Peyer's patch (tissue), 4 donors: ENCODE measurements around the gene CCDC201. TPM values are rescaled to one million over a fixed set of nuclear protein-coding genes. Genes with fewer than 3 reads are reported as not detected.

Experiments used
- DNase-seq, 3 donors: peaks; one replicate each; pipeline ENCODE4 v3.0.0-alpha.2; 2017 to 2019
- H3K27ac ChIP-seq, 4 donors: fragments of 200-600 bp; sonication (generic); one replicate each; pipeline ENCODE4 v1.5.1; 2016 to 2019
- H3K27me3 ChIP-seq, 2 donors: fragments of 200-600 bp; sonication (generic); one replicate each; pipeline ENCODE4 v1.5.1; 2019
- H3K36me3 ChIP-seq, 3 donors: fragments of 200-600 bp; sonication (generic); one replicate each; pipeline ENCODE4 v1.5.1; 2016 to 2019
- H3K4me1 ChIP-seq, 4 donors: fragments of 200-600 bp; sonication (generic); one replicate each; pipeline ENCODE4 v1.5.1; 2016 to 2019
- H3K4me3 ChIP-seq, 4 donors: fragments of 200-600 bp; sonication (generic); 1 replicate in 3 of 4; 2 replicates in 1 of 4; pipeline ENCODE4 v1.5.1; 2016 to 2019; ENCODE audit warnings: mild to moderate bottlenecking in 1 of 4
- H3K9me3 ChIP-seq, 4 donors: fragments of 200-600 bp; sonication (generic); one replicate each; pipeline ENCODE4 v1.5.1; 2016 to 2019; ENCODE audit warnings: mild to moderate bottlenecking in 1 of 4
- POLR2A ChIP-seq, 2 donors: fragments of 450-650 bp; IDR thresholded peaks; one replicate each; pipeline ENCODE4 v1.5.1; 2017; ENCODE audit warnings: antibody characterized with exemption in 2 of 2, mild to moderate bottlenecking in 2 of 2, moderate library complexity in 2 of 2
- total RNA-seq, 4 donors: library from RNA; depleted of rRNA; stranded (reverse); fragments of >200 nt; gene quantifications; one replicate each; pipeline ENCODE4 v1.1.0, GENCODE V29; 2016
- TF ChIP-seq, protein P1 (sequence below), 6 experiments: fragments of 450-650 bp in 4 of 6; fragments of 200-600 bp in 2 of 6; sonication (generic) in 1 of 6; IDR thresholded peaks; one replicate each; pipeline ENCODE4 v1.5.1; 2017 to 2019; ENCODE audit warnings: antibody characterized with exemption in 6 of 6, mild to moderate bottlenecking in 3 of 6, moderate library complexity in 1 of 6

Gene CCDC201
- total RNA-seq, 4 donors from 2014 or later = not detected

- Histone ChIP-seq H3K27me3 (no peaks in the 10 kb centered on the region), H3K9me3 (peaks cover 0 to 6% (median 3%) of the 10 kb centered on the region in 4 donors), H3K27ac (no peak overlapping the region), H3K4me3 (no peak overlapping the region), H3K36me3 (no peaks in the 10 kb centered on the region), H3K4me1 (no peaks in the 10 kb centered on the region)
- DNase-seq = no peak
- TF ChIP-seq, protein P1, sequence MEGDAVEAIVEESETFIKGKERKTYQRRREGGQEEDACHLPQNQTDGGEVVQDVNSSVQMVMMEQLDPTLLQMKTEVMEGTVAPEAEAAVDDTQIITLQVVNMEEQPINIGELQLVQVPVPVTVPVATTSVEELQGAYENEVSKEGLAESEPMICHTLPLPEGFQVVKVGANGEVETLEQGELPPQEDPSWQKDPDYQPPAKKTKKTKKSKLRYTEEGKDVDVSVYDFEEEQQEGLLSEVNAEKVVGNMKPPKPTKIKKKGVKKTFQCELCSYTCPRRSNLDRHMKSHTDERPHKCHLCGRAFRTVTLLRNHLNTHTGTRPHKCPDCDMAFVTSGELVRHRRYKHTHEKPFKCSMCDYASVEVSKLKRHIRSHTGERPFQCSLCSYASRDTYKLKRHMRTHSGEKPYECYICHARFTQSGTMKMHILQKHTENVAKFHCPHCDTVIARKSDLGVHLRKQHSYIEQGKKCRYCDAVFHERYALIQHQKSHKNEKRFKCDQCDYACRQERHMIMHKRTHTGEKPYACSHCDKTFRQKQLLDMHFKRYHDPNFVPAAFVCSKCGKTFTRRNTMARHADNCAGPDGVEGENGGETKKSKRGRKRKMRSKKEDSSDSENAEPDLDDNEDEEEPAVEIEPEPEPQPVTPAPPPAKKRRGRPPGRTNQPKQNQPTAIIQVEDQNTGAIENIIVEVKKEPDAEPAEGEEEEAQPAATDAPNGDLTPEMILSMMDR (IDR thresholded peaks at IDR 0.05) = no peak
- TF ChIP-seq POLR2A (IDR thresholded peaks at IDR 0.05) = no peak
Observed at GRCh38 chr7:45880433-45880860, 7.6 kb upstream of the CCDC201 start.

- DNase-seq = no peak
Observed at GRCh38 chr7:45878457-45879144, 5.7 kb upstream of the CCDC201 start.

GRCh38 chr7:45876519-45876918 lies 3.6 kb upstream of the CCDC201 start:
- H3K27me3 ChIP-seq = no peaks in the 10 kb centered on the region
- no peak overlapping the region for H3K27ac ChIP-seq
- no peaks in the 10 kb centered on the region for H3K36me3 ChIP-seq
- H3K4me3 ChIP-seq = no peak overlapping the region
- no peaks in the 10 kb centered on the region for H3K4me1 ChIP-seq
- TF ChIP-seq POLR2A (IDR thresholded peaks at IDR 0.05) = no peak
- TF ChIP-seq, protein P1 (IDR thresholded peaks at IDR 0.05) = no peak
- peaks cover 0 to 6% (median 3%) of the 10 kb centered on the region in 4 donors for H3K9me3 ChIP-seq
- DNase-seq = no peak

More at GRCh38 chr7:45878457-45879144, 5.7 kb upstream of the CCDC201 start:
- Histone ChIP-seq H3K27ac (no peak overlapping the region), H3K4me1 (no peaks in the 10 kb centered on the region), H3K27me3 (no peaks in the 10 kb centered on the region), H3K9me3 (peaks cover 0 to 6% (median 3%) of the 10 kb centered on the region in 4 donors), H3K4me3 (no peak overlapping the region), H3K36me3 (no peaks in the 10 kb centered on the region)
- TF ChIP-seq POLR2A (IDR thresholded peaks at IDR 0.05) = no peak
- TF ChIP-seq, protein P1 (IDR thresholded peaks at IDR 0.05) = no peak

- DNase-seq = no peak
- H3K9me3 ChIP-seq = peaks cover 0 to 6% (median 3%) of the 10 kb centered on the region in 4 donors
- no peak overlapping the region for H3K27ac ChIP-seq
- no peaks in the 10 kb centered on the region for H3K4me1 ChIP-seq
- no peaks in the 10 kb centered on the region for H3K36me3 ChIP-seq
- no peak for TF ChIP-seq POLR2A (IDR thresholded peaks at IDR 0.05)
- TF ChIP-seq, protein P1 (IDR thresholded peaks at IDR 0.05) = no peak
- H3K4me3 ChIP-seq = no peak overlapping the region
- no peaks in the 10 kb centered on the region for H3K27me3 ChIP-seq
Observed at GRCh38 chr7:45874408-45875131, 1.7 kb upstream of the CCDC201 start.

DNA sequence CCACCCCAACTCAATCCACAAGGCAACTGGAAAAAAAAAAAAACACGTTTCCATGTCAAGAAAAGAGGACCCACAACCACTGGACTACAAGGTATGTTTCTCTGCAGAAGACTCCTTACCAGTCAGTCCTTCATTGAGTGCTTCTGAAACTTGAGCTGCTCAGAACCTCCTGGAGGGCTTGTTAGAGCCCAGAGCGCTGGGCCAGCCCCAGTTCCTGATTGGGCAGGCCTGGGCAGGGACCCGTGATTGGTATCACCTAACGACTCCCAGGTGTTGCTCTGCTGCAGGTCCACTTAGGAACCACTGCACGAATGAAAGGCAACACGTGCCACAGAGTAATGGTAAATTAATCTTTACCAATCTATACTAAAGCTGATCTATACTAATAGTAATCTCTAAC lies 473 bp upstream of the CCDC201 start:
- no peaks in the 10 kb centered on the region for H3K36me3 ChIP-seq
- H3K27ac ChIP-seq = no peak overlapping the region
- H3K9me3 ChIP-seq = peaks cover 0 to 5% (median 1%) of the 10 kb centered on the region in 4 donors
- H3K4me1 ChIP-seq = no peaks in the 10 kb centered on the region
- no peak for DNase-seq
- TF ChIP-seq POLR2A (IDR thresholded peaks at IDR 0.05) = no peak
- TF ChIP-seq, protein P1 (IDR thresholded peaks at IDR 0.05) = no peak
- no peak overlapping the region for H3K4me3 ChIP-seq
- no peaks in the 10 kb centered on the region for H3K27me3 ChIP-seq
